NB4 (cell line): ENCODE measurements around the gene MEGF6.

Source experiments
- DNase-seq: peaks from one replicate; pipeline ENCODE4 v3.0.0; 2010; ENCODE audit warnings: low read depth
- H3K4me3 ChIP-seq: one replicate; pipeline ENCODE4 v1.5.1; 2011; ENCODE audit warnings: mild to moderate bottlenecking, low read depth, low read length, moderate library complexity
- CTCF ChIP-seq: IDR thresholded peaks from one replicate; pipeline ENCODE4 v1.5.1; 2012; ENCODE audit warnings: low read depth, low read length
- MAX ChIP-seq: IDR thresholded peaks from 2 replicates; pipeline ENCODE4 v1.6.1; 2011; ENCODE audit warnings: low read depth, low read length
- MYC ChIP-seq: IDR thresholded peaks from 2 replicates; pipeline ENCODE4 v1.6.1; 2011; ENCODE audit warnings: low read depth, low read length
- POLR2A ChIP-seq: IDR thresholded peaks from 2 replicates; pipeline ENCODE4 v1.6.1; 2011; ENCODE audit warnings: mild to moderate bottlenecking; ENCODE audit not compliant: insufficient read length; ENCODE audit errors: extremely low read depth

The MEGF6 gene

GRCh38 chr1:3604997-3605823 lies 6.1 kb downstream of the MEGF6 start:
- H3K4me3 ChIP-seq = no peak overlapping the region
- DNase-seq = no peak
- TF ChIP-seq CTCF = no peak
- TF ChIP-seq MYC = no peak
- TF ChIP-seq MAX = no peak
- no peak for TF ChIP-seq POLR2A

- DNase-seq = peak; percentile 32
- no peak for TF ChIP-seq MAX
- TF ChIP-seq MYC = no peak
- no peak for TF ChIP-seq CTCF
- no peak for TF ChIP-seq POLR2A
Observed at GRCh38 chr1:3604468-3604974, 6.8 kb downstream of the MEGF6 start.

GRCh38 chr1:3603571-3604467 lies 7.5 kb downstream of the MEGF6 start:
- H3K4me3 ChIP-seq = no peak overlapping the region
- DNase-seq = no peak
- TF ChIP-seq MAX (no peak), CTCF (no peak), MYC (no peak), POLR2A (no peak)

More at GRCh38 chr1:3604468-3604974, 6.8 kb downstream of the MEGF6 start:
- H3K4me3 ChIP-seq = no peak overlapping the region

- no peak for TF ChIP-seq POLR2A
- no peak for TF ChIP-seq MAX
- no peak for TF ChIP-seq MYC
- TF ChIP-seq CTCF = no peak
- no peak for DNase-seq
- H3K4me3 ChIP-seq = no peak overlapping the region
Observed at GRCh38 chr1:3603156-3603555, 8.2 kb downstream of the MEGF6 start.

- no peak for TF ChIP-seq MYC
- no peak for TF ChIP-seq MAX
- no peak for TF ChIP-seq CTCF
- TF ChIP-seq POLR2A = no peak
- no peak for DNase-seq
- no peak overlapping the region for H3K4me3 ChIP-seq
Observed at GRCh38 chr1:3602375-3602774, 8.9 kb downstream of the MEGF6 start.
